IMR-90 (cell line): ENCODE measurements around the gene PIPOX. TPM values are rescaled to one million over a fixed set of nuclear protein-coding genes. Genes with fewer than 3 reads are reported as not detected.

Experiments
- ATAC-seq: fragments of 200-7000 bp; cut with Tn5 transposase; 2 replicates; pipeline ENCODE4 v1.9.1; 2020; ENCODE audit warnings: low read depth, mild to moderate bottlenecking, moderate library complexity
- BruUV-seq: library from RNA; stranded (reverse); fragments of 400-500 nt; replicated peaks from 2 replicates; lab custom pipeline; 2021; lab: Mats Ljungman, UMichigan
- CTCF ChIA-PET: fragments of 300-600 bp; formaldehyde crosslinking; extraction: SDS; loops from one replicate; lab custom pipeline; 2021; ENCODE audit warnings: antibody characterized with exemption; lab: Yijun Ruan, JAX
- POLR2A ChIA-PET: fragments of 300-600 bp; sonication (Branson Sonifier 250); formaldehyde crosslinking; loops from one replicate; lab custom pipeline; 2022; ENCODE audit warnings: antibody characterized with exemption; ENCODE audit not compliant: unreplicated experiment; lab: Charles Lee
- DNase-seq: peaks from one replicate; pipeline ENCODE4 v3.0.0; 2013
- H2AFZ ChIP-seq: replicated peaks from 2 replicates; pipeline ENCODE3; 2013; ENCODE audit warnings: low read length, mild to moderate bottlenecking; ENCODE audit not compliant: poor library complexity
- H2AK5ac ChIP-seq: 2 replicates; pipeline ENCODE4 v1.6.1; 2013; ENCODE audit warnings: low read depth, low read length, inconsistent platforms
- H2AK9ac ChIP-seq: replicated peaks from 2 replicates; pipeline ENCODE3; 2013; ENCODE audit warnings: mild to moderate bottlenecking, low read depth, low read length, moderate library complexity; ENCODE audit not compliant: poor library complexity
- H2BK120ac ChIP-seq: 2 replicates; pipeline ENCODE4 v1.6.1; 2013; ENCODE audit warnings: low read depth, low read length, inconsistent platforms
- H2BK15ac ChIP-seq: 3 replicates; pipeline ENCODE4 v1.6.1; 2013; ENCODE audit warnings: low read depth, low read length, inconsistent platforms
- H2BK20ac ChIP-seq: 2 replicates; pipeline ENCODE4 v1.6.1; 2013; ENCODE audit warnings: low read depth, mild to moderate bottlenecking, inconsistent platforms, low read length, moderate library complexity
- H2BK5ac ChIP-seq: 2 replicates; pipeline ENCODE4 v1.6.1; 2013; ENCODE audit warnings: mild to moderate bottlenecking, low read depth, low read length, inconsistent platforms; ENCODE audit not compliant: poor library complexity, severe bottlenecking
- H3K14ac ChIP-seq: replicated peaks from 2 replicates; pipeline ENCODE4 v1.6.1; 2013; ENCODE audit warnings: low read depth, low read length, inconsistent platforms
- H3K18ac ChIP-seq: 2 replicates; pipeline ENCODE4 v1.6.1; 2013; ENCODE audit warnings: low read depth, low read length, control low read depth
- H3K23ac ChIP-seq: 2 replicates; pipeline ENCODE4 v1.6.1; 2013; ENCODE audit warnings: low read depth, low read length, inconsistent platforms
- H3K27ac ChIP-seq: 2 replicates; pipeline ENCODE4 v1.5.1; 2013; ENCODE audit warnings: mild to moderate bottlenecking, control low read depth, low read length; ENCODE audit not compliant: insufficient read depth
- H3K27me3 ChIP-seq: 2 replicates; pipeline ENCODE4 v1.6.1; 2013; ENCODE audit warnings: low read length; ENCODE audit not compliant: control insufficient read depth, insufficient read depth
- H3K36me3 ChIP-seq: 2 replicates; pipeline ENCODE4 v1.6.1; 2013; ENCODE audit warnings: low read length, mixed read lengths; ENCODE audit not compliant: control insufficient read depth, insufficient read depth
- H3K4ac ChIP-seq: 2 replicates; pipeline ENCODE4 v1.6.1; 2013; ENCODE audit warnings: low read depth, low read length, inconsistent platforms
- H3K4me1 ChIP-seq: 2 replicates; pipeline ENCODE4 v1.6.1; 2013; ENCODE audit warnings: low read length, mixed read lengths; ENCODE audit not compliant: control insufficient read depth, insufficient read depth
- H3K4me2 ChIP-seq: 2 replicates; pipeline ENCODE4 v1.6.1; 2013; ENCODE audit warnings: low read depth, mild to moderate bottlenecking, control low read depth, low read length, moderate library complexity
- H3K4me3 ChIP-seq: 2 replicates; pipeline ENCODE4 v1.5.1; 2013; ENCODE audit warnings: low read depth, mild to moderate bottlenecking, control low read depth, low read length, moderate library complexity; ENCODE audit not compliant: insufficient read depth
- H3K56ac ChIP-seq: 2 replicates; pipeline ENCODE4 v1.6.1; 2013; ENCODE audit warnings: low read length, inconsistent platforms; ENCODE audit not compliant: insufficient read depth; ENCODE audit errors: extremely low read depth
- H3K79me1 ChIP-seq, 2 experiments: 2 replicates each; pipeline ENCODE4 v1.6.1; 2013; ENCODE audit warnings: low read length in 2 of 2, inconsistent platforms in 1 of 2, low read depth in 1 of 2
- H3K9ac ChIP-seq: 2 replicates; pipeline ENCODE4 v1.6.1; 2013; ENCODE audit warnings: low read depth, low read length, control low read depth
- H3K9me1 ChIP-seq: 2 replicates; pipeline ENCODE4 v1.6.1; 2013; ENCODE audit warnings: low read length, inconsistent platforms; ENCODE audit not compliant: insufficient read depth
- H3K9me3 ChIP-seq: 2 replicates; pipeline ENCODE4 v1.6.1; 2013; ENCODE audit warnings: low read length; ENCODE audit not compliant: control insufficient read depth, insufficient read depth
- H4K20me1 ChIP-seq: 2 replicates; pipeline ENCODE4 v1.6.1; 2013; ENCODE audit warnings: low read length, inconsistent platforms; ENCODE audit not compliant: insufficient read depth
- H4K5ac ChIP-seq: 2 replicates; pipeline ENCODE4 v1.6.1; 2013; ENCODE audit warnings: mild to moderate bottlenecking, low read depth, low read length, control low read depth
- H4K8ac ChIP-seq, 2 experiments: 2 replicates each; pipeline ENCODE4 v1.6.1; 2013; ENCODE audit warnings: low read depth in 2 of 2, low read length in 2 of 2, control low read depth in 1 of 2, inconsistent platforms in 1 of 2
- H4K91ac ChIP-seq: 2 replicates; pipeline ENCODE4 v1.6.1; 2013; ENCODE audit warnings: low read depth, low read length, inconsistent platforms; ENCODE audit not compliant: insufficient read depth
- FOS ChIP-seq: fragments of 150-350 bp; IDR thresholded peaks from 2 replicates; pipeline ENCODE4 v1.6.1; 2016; ENCODE audit warnings: low read depth, low read length
- MAFK ChIP-seq: IDR thresholded peaks from 2 replicates; pipeline ENCODE4 v1.6.1; 2012; ENCODE audit warnings: low read depth, low read length, improper control_type of control experiment
- NFE2L2 ChIP-seq: fragments of 150-350 bp; IDR thresholded peaks from 2 replicates; pipeline ENCODE4 v1.6.1; 2016; ENCODE audit warnings: low read depth, mild to moderate bottlenecking, low read length
- RFX5 ChIP-seq: IDR thresholded peaks from 2 replicates; pipeline ENCODE4 v1.8.0; 2012; ENCODE audit warnings: low read depth, mild to moderate bottlenecking, low read length, moderate library complexity
- WGBS, 2 experiments: methylation state at CpG; one replicate each; pipeline versions ENCODE4 v1.1.5 to v1.1.7; 2013; ENCODE audit warnings: missing lambda C conversion rate in 2 of 2; ENCODE audit not compliant: insufficient read length in 1 of 2; ENCODE audit errors: extremely low coverage in 2 of 2; 5-methylcytosine and 5-hydroxymethylcytosine counted together
- dilution Hi-C: fragments of 300-500 bp; cut with HindIII; formaldehyde crosslinking; loops from one replicate; pipeline ENCODE4 v1.14.3; 2018; ENCODE audit warnings: low sequenced_read_pairs; ENCODE audit not compliant: unreplicated experiment
- in situ Hi-C: fragments of 300-500 bp; cut with MboI; formaldehyde crosslinking; loops from 3 replicates; pipeline ENCODE4 v1.14.3; 2019; ENCODE audit warnings: low sequenced_read_pairs, inconsistent platforms, mixed read lengths
- intact Hi-C: fragments of 100-400 bp; cut with micrococcal nuclease; formaldehyde crosslinking; loops from 2 replicates; pipeline ENCODE4 v1.10.0; 2022
- polyA plus RNA-seq, 3 experiments: library from polyadenylated mRNA; depleted of rRNA; stranded (reverse); fragments of >200 nt; gene quantifications; 2 replicates each; pipeline ENCODE4 v1.2.3, GENCODE V29; 2012; ENCODE audit warnings: low replicate concordance in 1 of 3
- total RNA-seq: library from RNA; depleted of rRNA; stranded (reverse); fragments of >200 nt; gene quantifications from 2 replicates; pipeline ENCODE4 v1.2.3, GENCODE V29; 2012
- TF ChIP-seq, protein P1 (sequence below): conservative IDR thresholded peaks from 2 replicates; pipeline ENCODE4 v1.5.1; 2012; ENCODE audit warnings: mild to moderate bottlenecking, low read depth, low read length, improper control_type of control experiment

Gene PIPOX
- total and polyA plus RNA-seq, 2 of the 4 experiments (the other 2 are of a cell fraction): 0.43 to 1.3 TPM

DNA sequence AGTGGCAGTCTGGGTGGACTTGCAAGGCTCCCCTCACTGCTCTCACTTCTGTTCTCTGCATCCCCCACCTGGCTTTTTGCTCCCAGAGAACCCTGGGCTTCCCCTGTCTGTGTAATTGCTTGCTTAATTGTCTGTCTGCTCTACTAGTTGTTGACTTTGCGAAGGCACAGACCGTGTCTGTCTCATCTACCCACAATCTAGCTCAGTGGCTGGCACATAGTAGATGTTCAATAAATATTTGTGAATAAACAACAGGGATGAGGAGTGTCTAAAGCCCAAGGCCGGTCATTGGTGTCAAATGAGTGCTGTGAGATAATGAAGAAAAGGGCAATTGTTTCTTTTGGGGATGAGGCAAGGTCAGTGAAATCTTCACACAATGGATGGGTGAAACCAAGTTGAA, 34.4 kb upstream of the PIPOX start:
- Histone ChIP-seq H3K4ac (no peak overlapping the region), H3K14ac (no peak overlapping the region), H2BK5ac (no peak overlapping the region), H2BK20ac (no peak overlapping the region), H3K79me1 (no peaks in the 10 kb centered on the region), H3K18ac (no peak overlapping the region), H2AK9ac (no peak overlapping the region), H4K8ac (no peak overlapping the region), H4K5ac (no peak overlapping the region), H3K27ac (no peak overlapping the region), H2AFZ (no peak overlapping the region), H4K20me1 (peaks cover 3% of the 10 kb centered on the region; the same call in 1 of the 2 replicates), H3K9ac (no peak overlapping the region), H3K4me2 (no peak overlapping the region), H3K27me3 (peaks cover 76% of the 10 kb centered on the region), H3K9me3 (peaks cover 1% of the 10 kb centered on the region; the same call in 1 of the 2 replicates), H2BK120ac (no peak overlapping the region), H2BK15ac (no peak overlapping the region), H3K4me3 (no peak overlapping the region), H3K23ac (no peak overlapping the region), H4K91ac (no peak overlapping the region), H3K36me3 (no peaks in the 10 kb centered on the region), H3K4me1 (peaks cover 3% of the 10 kb centered on the region), H3K9me1 (0 out of 2 replicates have a peak, but pooled peaks cover 3% of the 10 kb centered on the region), H2AK5ac (no peak overlapping the region), H3K56ac (no peak overlapping the region)
- TF ChIP-seq FOS (no peak), RFX5 (no peak), MAFK (no peak), NFE2L2 (no peak)
- TF ChIP-seq, protein P1, sequence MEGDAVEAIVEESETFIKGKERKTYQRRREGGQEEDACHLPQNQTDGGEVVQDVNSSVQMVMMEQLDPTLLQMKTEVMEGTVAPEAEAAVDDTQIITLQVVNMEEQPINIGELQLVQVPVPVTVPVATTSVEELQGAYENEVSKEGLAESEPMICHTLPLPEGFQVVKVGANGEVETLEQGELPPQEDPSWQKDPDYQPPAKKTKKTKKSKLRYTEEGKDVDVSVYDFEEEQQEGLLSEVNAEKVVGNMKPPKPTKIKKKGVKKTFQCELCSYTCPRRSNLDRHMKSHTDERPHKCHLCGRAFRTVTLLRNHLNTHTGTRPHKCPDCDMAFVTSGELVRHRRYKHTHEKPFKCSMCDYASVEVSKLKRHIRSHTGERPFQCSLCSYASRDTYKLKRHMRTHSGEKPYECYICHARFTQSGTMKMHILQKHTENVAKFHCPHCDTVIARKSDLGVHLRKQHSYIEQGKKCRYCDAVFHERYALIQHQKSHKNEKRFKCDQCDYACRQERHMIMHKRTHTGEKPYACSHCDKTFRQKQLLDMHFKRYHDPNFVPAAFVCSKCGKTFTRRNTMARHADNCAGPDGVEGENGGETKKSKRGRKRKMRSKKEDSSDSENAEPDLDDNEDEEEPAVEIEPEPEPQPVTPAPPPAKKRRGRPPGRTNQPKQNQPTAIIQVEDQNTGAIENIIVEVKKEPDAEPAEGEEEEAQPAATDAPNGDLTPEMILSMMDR: no peak
- WGBS, 2 experiments: no CpG with 5 or more reads among the region's 3 CpGs
- POLR2A ChIA-PET: no interaction called here
- DNase-seq (no peak), ATAC-seq (no peak)
- dilution Hi-C loops (no loop called here), intact Hi-C loops (no loop called here), in situ Hi-C loops (no loop called here)
- no TSS peak for BruUV-seq
- CTCF ChIA-PET: no interaction called here
